Measurements from ENCODE around the gene AURKAIP1. TPM values are rescaled to one million over a fixed set of nuclear protein-coding genes. Genes with fewer than 3 reads are reported as not detected.

Gene AURKAIP1
- total and polyA plus RNA-seq, 9 of the 15 experiments (the other 6 are each of a cell fraction or from before 2014, with no cell fraction given) = 7.8 to 478 (median 92.0) TPM

DNA sequence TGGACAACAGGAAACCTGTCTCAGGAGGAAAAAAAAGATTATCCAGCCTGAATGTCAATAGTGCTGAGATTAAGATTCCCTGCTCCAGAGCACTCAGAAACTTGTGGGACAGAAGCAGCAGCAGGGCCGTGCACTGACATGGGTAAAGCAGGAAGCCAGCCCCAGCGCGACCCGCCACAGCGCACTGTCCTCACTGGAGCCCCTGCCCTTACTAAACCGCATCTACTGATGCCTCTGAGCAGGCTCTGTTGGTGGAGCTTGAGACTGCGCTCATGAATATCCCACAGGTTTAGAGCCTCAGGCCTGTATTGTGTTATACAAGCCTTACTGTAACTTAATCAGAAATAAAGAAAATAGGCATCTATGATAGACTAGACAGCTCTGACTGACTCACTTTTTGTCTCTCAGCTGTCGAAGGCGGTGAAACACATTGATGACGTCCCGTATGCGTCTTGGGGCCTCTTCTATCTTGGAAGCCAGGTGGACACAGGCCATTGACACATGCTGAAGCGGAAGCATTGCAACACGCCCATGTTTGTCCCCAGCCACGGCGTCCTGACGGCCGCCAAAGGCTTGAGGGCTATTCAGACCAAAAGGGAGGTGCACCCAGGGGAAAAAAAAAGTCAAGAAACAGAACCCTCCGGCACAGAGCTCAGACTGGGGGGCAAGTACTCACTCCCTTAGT, 23.0 kb upstream of the AURKAIP1 start (continued):
- TF ChIP-seq ZNF311 (CRISPR knock-in tag; IDR thresholded peaks at IDR 0.05) (no peak), HNRNPL (IDR thresholded peaks at IDR 0.05; ENCODE audit: low read depth, low read length) (no peak), ZNF76 (CRISPR knock-in tag; IDR thresholded peaks at IDR 0.05; ENCODE audit: borderline replicate concordance) (no peak), ZNF639 (CRISPR knock-in tag; conservative IDR thresholded peaks at IDR 0.05 in 1 of 2, IDR thresholded peaks at IDR 0.05 in 1 of 2) (no peak), TAL1 (IDR thresholded peaks at IDR 0.05) (0 out of 2 replicates have a peak, but pooled peaks have one; percentile 8), ZNF24 (IDR thresholded peaks at IDR 0.05) (no peak), ZNF561 (CRISPR knock-in tag; conservative IDR thresholded peaks at IDR 0.05) (no peak), ZNF75A (CRISPR knock-in tag; IDR thresholded peaks at IDR 0.05) (no peak), TCF7L2 (IDR thresholded peaks at IDR 0.05; ENCODE audit: low read depth, low read length) (no peak), ZFX (CRISPR knock-in tag; IDR thresholded peaks at IDR 0.05) (0 out of 2 replicates have a peak, but pooled peaks have one; percentile 26), HDAC2 (IDR thresholded peaks at IDR 0.05) (0 out of 2 replicates have a peak, but pooled peaks have one; percentile 69)
- TF ChIP-seq, protein P1, sequence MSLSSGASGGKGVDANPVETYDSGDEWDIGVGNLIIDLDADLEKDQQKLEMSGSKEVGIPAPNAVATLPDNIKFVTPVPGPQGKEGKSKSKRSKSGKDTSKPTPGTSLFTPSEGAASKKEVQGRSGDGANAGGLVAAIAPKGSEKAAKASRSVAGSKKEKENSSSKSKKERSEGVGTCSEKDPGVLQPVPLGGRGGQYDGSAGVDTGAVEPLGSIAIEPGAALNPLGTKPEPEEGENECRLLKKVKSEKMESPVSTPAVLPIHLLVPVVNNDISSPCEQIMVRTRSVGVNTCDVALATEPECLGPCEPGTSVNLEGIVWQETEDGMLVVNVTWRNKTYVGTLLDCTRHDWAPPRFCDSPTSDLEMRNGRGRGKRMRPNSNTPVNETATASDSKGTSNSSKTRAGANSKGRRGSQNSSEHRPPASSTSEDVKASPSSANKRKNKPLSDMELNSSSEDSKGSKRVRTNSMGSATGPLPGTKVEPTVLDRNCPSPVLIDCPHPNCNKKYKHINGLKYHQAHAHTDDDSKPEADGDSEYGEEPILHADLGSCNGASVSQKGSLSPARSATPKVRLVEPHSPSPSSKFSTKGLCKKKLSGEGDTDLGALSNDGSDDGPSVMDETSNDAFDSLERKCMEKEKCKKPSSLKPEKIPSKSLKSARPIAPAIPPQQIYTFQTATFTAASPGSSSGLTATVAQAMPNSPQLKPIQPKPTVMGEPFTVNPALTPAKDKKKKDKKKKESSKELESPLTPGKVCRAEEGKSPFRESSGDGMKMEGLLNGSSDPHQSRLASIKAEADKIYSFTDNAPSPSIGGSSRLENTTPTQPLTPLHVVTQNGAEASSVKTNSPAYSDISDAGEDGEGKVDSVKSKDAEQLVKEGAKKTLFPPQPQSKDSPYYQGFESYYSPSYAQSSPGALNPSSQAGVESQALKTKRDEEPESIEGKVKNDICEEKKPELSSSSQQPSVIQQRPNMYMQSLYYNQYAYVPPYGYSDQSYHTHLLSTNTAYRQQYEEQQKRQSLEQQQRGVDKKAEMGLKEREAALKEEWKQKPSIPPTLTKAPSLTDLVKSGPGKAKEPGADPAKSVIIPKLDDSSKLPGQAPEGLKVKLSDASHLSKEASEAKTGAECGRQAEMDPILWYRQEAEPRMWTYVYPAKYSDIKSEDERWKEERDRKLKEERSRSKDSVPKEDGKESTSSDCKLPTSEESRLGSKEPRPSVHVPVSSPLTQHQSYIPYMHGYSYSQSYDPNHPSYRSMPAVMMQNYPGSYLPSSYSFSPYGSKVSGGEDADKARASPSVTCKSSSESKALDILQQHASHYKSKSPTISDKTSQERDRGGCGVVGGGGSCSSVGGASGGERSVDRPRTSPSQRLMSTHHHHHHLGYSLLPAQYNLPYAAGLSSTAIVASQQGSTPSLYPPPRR (CRISPR knock-in tag; IDR thresholded peaks at IDR 0.05; ENCODE audit: borderline replicate concordance) = no peak
- TF ChIP-seq, protein P2, sequence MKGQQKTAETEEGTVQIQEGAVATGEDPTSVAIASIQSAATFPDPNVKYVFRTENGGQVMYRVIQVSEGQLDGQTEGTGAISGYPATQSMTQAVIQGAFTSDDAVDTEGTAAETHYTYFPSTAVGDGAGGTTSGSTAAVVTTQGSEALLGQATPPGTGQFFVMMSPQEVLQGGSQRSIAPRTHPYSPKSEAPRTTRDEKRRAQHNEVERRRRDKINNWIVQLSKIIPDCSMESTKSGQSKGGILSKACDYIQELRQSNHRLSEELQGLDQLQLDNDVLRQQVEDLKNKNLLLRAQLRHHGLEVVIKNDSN (CRISPR knock-in tag; IDR thresholded peaks at IDR 0.05) = no peak
- TF ChIP-seq, protein P3, sequence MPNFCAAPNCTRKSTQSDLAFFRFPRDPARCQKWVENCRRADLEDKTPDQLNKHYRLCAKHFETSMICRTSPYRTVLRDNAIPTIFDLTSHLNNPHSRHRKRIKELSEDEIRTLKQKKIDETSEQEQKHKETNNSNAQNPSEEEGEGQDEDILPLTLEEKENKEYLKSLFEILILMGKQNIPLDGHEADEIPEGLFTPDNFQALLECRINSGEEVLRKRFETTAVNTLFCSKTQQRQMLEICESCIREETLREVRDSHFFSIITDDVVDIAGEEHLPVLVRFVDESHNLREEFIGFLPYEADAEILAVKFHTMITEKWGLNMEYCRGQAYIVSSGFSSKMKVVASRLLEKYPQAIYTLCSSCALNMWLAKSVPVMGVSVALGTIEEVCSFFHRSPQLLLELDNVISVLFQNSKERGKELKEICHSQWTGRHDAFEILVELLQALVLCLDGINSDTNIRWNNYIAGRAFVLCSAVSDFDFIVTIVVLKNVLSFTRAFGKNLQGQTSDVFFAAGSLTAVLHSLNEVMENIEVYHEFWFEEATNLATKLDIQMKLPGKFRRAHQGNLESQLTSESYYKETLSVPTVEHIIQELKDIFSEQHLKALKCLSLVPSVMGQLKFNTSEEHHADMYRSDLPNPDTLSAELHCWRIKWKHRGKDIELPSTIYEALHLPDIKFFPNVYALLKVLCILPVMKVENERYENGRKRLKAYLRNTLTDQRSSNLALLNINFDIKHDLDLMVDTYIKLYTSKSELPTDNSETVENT (CRISPR knock-in tag; IDR thresholded peaks at IDR 0.05) = 0 out of 2 replicates have a peak, but pooled peaks have one; percentile 18
- TF ChIP-seq, protein P4, sequence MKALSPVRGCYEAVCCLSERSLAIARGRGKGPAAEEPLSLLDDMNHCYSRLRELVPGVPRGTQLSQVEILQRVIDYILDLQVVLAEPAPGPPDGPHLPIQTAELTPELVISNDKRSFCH (CRISPR knock-in tag; IDR thresholded peaks at IDR 0.05) = no peak
- TF ChIP-seq, protein P4 (tag; IDR thresholded peaks at IDR 0.05) = no peak

All from K562 (cell line).